ENCODE measurements around the gene C4B. TPM values are rescaled to one million over a fixed set of nuclear protein-coding genes. Genes with fewer than 3 reads are reported as not detected.
A peak's percentile ranks its signal among the peaks of the same experiment; 100 is the strongest.
"Not testable (repeated sequence)": the region's sequence is repeated elsewhere in the genome, so short reads cannot be mapped to it uniquely, and the experiment has no call there.

C4B gene
- total RNA-seq, 1 donor = 9.9 TPM

DNA sequence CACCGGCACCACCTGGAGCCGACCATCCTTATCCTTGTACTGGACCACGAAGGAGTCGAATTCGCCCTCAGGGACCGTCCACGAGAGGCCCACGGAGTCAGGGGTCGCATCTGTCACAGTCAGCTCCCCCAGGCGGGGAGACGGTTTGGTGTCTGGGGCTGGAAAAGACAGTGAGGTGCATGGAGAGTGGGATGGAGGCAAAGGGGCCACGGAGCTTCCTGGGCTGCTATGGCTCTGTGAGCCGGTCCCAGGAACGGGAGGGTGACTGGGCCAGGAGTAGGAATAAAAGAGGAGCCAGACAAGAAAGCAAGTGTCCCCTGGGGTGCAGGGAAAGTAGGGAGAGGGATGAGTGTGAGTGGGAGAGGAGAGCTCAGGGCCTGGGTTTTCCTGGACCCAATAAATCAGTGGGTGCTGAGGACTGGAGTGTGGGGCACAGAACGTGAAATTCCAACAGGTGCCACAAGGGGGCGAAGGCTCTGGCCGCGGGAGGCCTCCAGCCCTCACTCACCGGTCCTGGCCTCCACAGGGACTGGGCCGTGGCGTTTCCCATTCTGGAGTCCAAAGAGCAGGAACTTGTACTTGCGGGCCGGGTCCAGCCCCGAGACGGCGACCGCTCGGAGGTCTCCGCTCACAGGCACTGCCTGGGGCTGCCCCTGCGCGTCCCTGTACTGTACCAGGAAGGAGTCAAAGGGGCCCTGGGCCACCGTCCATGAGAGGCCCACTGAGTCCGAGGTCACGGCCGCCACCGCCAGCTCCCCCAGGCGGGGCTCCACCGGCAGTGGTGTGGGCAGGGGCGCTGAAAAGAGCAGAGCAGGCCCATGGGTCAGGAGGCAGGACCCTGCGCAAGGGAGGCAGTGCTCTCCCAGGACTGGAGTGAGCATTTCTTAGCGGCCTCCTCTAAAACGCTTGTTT, 33.5 kb downstream of the C4B start:
- peak; percentile 54 for DNase-seq (ENCODE audit: low read depth)
- no peak overlapping the region for H3K4me3 ChIP-seq (ENCODE audit: low read depth, low read length)
- TF ChIP-seq, protein P1, sequence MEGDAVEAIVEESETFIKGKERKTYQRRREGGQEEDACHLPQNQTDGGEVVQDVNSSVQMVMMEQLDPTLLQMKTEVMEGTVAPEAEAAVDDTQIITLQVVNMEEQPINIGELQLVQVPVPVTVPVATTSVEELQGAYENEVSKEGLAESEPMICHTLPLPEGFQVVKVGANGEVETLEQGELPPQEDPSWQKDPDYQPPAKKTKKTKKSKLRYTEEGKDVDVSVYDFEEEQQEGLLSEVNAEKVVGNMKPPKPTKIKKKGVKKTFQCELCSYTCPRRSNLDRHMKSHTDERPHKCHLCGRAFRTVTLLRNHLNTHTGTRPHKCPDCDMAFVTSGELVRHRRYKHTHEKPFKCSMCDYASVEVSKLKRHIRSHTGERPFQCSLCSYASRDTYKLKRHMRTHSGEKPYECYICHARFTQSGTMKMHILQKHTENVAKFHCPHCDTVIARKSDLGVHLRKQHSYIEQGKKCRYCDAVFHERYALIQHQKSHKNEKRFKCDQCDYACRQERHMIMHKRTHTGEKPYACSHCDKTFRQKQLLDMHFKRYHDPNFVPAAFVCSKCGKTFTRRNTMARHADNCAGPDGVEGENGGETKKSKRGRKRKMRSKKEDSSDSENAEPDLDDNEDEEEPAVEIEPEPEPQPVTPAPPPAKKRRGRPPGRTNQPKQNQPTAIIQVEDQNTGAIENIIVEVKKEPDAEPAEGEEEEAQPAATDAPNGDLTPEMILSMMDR (IDR thresholded peaks at IDR 0.05; ENCODE audit: insufficient read depth, low read depth, low read length) = peak; percentile 85

DNA sequence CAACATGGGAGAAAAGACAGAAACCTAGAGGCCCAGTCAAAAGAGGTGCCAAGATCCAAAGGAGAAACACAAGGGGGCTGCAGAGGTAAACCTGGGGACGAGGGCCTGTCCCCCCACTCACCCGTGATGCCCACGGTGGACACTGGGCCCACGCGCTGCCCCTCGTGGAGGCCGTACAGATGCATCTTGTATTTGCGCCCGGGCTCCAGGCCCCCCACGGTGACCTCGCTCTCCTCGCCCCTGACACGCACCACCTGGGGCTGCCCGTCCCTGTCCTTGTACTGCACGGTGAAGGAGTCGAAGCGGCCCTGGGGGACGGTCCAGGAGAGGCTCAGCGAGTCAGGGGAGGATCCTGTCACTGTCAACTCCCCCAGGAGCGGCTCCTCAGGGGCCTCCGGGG, 34.6 kb downstream of the C4B start:
- DNase-seq (ENCODE audit: low read depth); H3K4me3 ChIP-seq (ENCODE audit: low read depth, low read length): not testable (repeated sequence)

DNA sequence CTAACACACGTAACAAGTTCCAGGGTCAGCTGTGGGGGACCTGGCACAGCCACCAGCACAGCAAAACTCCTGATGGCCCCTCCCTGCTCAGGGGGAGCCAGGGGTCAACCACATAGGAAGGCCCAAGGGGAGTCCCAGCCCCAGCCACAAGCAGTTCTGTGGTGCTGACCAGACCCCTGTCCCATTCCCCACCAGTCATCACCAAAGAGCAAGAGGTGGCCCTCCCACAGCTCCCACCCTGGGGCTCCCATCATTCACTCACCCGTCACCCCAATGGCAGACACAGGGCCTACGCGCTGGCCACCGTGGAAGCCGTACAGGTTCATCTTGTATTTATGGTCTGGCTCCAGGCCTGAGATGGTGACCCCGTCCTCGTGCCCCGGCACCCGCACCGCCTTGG, 35.1 kb downstream of the C4B start:
- not testable (repeated sequence) for H3K4me3 ChIP-seq (ENCODE audit: low read depth, low read length); DNase-seq (ENCODE audit: low read depth)

DNA sequence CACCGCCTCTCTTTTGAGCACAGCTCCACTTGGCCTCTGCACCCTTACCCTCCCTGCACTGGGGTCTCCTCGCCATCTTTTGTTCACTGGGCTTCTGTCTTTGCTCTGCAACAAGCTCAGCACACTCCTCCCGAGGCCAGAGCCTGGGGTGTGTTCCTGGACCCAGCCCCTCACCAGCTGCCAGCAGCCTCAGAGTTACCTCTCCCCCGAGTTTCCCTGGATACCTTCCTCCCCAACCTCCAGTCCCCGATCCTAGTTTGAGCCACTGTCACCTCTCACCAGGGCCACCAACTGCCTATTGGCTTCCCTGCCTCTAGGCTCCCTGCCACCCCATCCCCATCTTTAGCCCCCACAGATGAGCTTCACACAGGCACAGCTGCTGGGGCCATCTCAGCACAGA, 36.0 kb downstream of the C4B start:
- no peak for DNase-seq (ENCODE audit: low read depth)
- no peak overlapping the region for H3K4me3 ChIP-seq (ENCODE audit: low read depth, low read length)
- TF ChIP-seq, protein P1 (IDR thresholded peaks at IDR 0.05; ENCODE audit: insufficient read depth, low read depth, low read length) = no peak

DNA sequence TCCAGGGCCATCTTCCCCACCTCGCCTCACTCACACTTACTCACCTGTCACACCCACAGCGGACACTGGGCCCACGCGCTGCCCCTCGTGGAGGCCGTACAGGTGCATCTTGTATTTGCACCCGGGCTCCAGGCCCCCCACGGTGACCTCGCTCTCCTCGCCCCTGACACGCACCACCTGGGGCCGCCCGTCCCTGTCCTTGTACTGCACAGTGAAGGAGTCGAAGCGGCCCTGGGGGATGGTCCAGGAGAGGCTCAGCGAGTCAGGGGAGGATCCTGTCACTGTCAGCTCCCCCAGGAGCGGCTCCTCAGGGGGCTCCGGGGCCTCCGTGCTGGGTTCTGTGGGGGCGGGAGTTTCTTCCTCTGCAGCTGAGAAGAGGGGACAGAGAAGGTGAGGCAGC, 38.0 kb downstream of the C4B start:
- not testable (repeated sequence) for DNase-seq (ENCODE audit: low read depth); H3K4me3 ChIP-seq (ENCODE audit: low read depth, low read length)

DNA sequence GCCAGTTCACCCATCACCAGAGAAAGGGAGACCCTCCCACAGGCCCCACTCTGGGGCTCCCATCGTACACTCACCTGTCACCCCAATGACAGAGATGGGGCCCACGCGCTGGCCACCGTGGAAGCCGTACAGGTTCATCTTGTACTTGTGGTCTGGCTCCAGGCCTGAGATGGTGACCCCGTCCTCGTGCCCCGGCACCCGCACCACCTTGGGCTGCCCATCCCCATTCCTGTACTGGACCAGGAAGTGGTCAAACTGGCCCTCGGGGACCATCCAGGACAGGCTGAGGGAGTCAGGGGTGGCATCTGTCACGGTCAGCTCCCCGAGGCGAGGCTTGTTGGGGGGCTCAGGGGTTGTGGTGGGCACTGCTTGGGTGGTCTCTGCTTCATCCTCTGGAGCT, 38.7 kb downstream of the C4B start:
- not testable (repeated sequence) for H3K4me3 ChIP-seq (ENCODE audit: low read depth, low read length)

DNA sequence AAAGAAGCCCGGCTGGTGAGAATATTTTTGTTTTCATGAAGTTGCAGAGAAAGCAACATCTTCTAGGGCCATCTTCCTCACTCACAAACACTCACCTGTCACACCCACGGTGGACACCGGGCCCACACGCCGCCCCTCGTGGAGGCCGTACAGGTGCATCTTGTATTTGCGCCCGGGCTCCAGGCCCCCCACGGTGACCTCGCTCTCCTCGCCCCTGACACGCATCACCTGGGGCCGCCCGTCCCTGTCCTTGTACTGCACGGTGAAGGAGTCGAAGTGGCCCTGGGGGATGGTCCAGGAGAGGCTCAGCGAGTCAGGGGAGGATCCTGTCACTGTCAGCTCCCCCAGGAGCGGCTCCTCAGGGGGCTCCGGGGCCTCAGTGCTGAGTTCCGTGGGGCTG, 41.2 kb downstream of the C4B start:
- DNase-seq (ENCODE audit: low read depth) = not testable (repeated sequence)

More for the DNA sequence above, 38.7 kb downstream of the C4B start:
- not testable (repeated sequence) for DNase-seq (ENCODE audit: low read depth)

DNA sequence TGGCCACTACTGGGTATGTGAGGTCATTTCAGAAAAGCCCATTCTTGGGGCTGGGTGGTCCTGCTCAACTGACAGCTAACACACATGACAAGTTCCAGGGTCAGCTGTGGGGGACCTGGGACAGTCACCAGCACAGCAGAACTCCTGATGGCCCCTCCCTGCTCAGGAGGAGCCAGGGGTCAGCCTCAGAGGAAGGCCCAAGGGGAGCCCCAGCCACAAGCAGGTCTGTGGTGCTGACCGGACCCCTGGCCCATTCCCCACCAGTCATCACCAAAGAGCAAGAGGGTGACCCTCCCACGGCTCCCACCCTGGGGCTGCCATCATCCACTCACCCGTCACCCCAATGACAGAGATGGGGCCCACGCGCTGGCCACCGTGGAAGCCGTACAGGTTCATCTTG, 41.7 kb downstream of the C4B start:
- TF ChIP-seq, protein P1 (IDR thresholded peaks at IDR 0.05; ENCODE audit: insufficient read depth, low read depth, low read length) = no peak
- DNase-seq (ENCODE audit: low read depth) = no peak
- H3K4me3 ChIP-seq (ENCODE audit: low read depth, low read length) = no peak overlapping the region

More for the DNA sequence above, 41.2 kb downstream of the C4B start:
- H3K4me3 ChIP-seq (ENCODE audit: low read depth, low read length) = not testable (repeated sequence)

DNA sequence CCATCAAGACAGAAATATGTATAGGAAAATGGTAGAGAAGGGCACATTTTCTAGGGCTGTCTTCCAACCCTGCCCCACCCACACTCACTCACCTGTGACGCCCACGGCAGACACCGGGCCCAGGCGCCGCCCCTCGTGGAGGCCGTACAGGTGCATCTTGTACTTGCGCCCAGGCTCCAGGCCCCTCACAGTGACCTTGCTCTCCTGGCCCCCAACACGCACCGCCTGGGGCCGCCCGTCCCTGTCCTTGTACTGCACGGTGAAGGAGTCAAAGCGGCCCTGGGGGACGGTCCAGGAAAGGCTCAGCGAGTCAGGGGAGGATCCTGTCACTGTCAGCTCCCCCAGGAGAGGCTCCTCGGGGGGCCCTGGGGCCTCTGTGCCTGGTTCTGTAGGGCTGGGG, 43.4 kb downstream of the C4B start:
- DNase-seq (ENCODE audit: low read depth) = no peak
- TF ChIP-seq, protein P1 (IDR thresholded peaks at IDR 0.05; ENCODE audit: insufficient read depth, low read depth, low read length) = no peak
- H3K4me3 ChIP-seq (ENCODE audit: low read depth, low read length) = no peak overlapping the region

All from fibroblast of villous mesenchyme (primary cell).